ENCODE data around the gene OCA2.

OCA2 gene

GRCh38 chr15:28098766-28099554, at the start of gene OCA2:
TSS of gene OCA2 (minus strand) at chr15:28099315. CDS start at chr15:28081874, 17,441 bp downstream.
- TF ChIP-seq ZBTB7A (IDR thresholded peaks at IDR 0.05; ENCODE audit: low read depth) (peak; percentile 92), TCF12 (IDR thresholded peaks at IDR 0.05; ENCODE audit: low read depth) (no peak), MAX (IDR thresholded peaks at IDR 0.05) (peak; percentile 96), TAF1 (IDR thresholded peaks at IDR 0.05; ENCODE audit: low read depth) (0 out of 2 replicates have a peak, but pooled peaks have one; percentile 32), RAD21 (IDR thresholded peaks at IDR 0.05; ENCODE audit: low read depth) (no peak), USF1 (IDR thresholded peaks at IDR 0.05) (peak; percentile 27; the same call in 1 of the 2 replicates), REST (IDR thresholded peaks at IDR 0.05; ENCODE audit: low read depth) (no peak)

- TF ChIP-seq MAX (IDR thresholded peaks at IDR 0.05) (no peak), ZBTB7A (IDR thresholded peaks at IDR 0.05; ENCODE audit: low read depth) (no peak), RAD21 (IDR thresholded peaks at IDR 0.05; ENCODE audit: low read depth) (no peak), EGR1 (IDR thresholded peaks at IDR 0.05) (no peak), REST (IDR thresholded peaks at IDR 0.05; ENCODE audit: low read depth) (no peak), TEAD4 (IDR thresholded peaks at IDR 0.05) (no peak), FOXM1 (IDR thresholded peaks at IDR 0.05; ENCODE audit: borderline replicate concordance, low read depth) (no peak), YY1 (IDR thresholded peaks at IDR 0.05; ENCODE audit: low read depth) (no peak), TCF12 (IDR thresholded peaks at IDR 0.05; ENCODE audit: low read depth) (no peak), EP300 (IDR thresholded peaks at IDR 0.05; ENCODE audit: borderline replicate concordance) (no peak)
Measured at GRCh38 chr15:28147801-28148200, 48.7 kb upstream of the OCA2 start.

GRCh38 chr15:28140062-28140461, 40.9 kb upstream of the OCA2 start:
- TF ChIP-seq CEBPB (IDR thresholded peaks at IDR 0.05), result no peak
- TF ChIP-seq NFIC (IDR thresholded peaks at IDR 0.05), result no peak
- TF ChIP-seq RAD21 (IDR thresholded peaks at IDR 0.05; ENCODE audit: low read depth), result no peak
- TF ChIP-seq CREB1 (IDR thresholded peaks at IDR 0.05; ENCODE audit: low read depth), result no peak
- no peak for TF ChIP-seq TEAD4 (IDR thresholded peaks at IDR 0.05)
- no peak for TF ChIP-seq USF1 (IDR thresholded peaks at IDR 0.05)
- TF ChIP-seq EP300 (IDR thresholded peaks at IDR 0.05; ENCODE audit: borderline replicate concordance), result no peak
- no peak for TF ChIP-seq FOXM1 (IDR thresholded peaks at IDR 0.05; ENCODE audit: borderline replicate concordance, low read depth)
- no peak for TF ChIP-seq EGR1 (IDR thresholded peaks at IDR 0.05)
- TF ChIP-seq TAF1 (IDR thresholded peaks at IDR 0.05; ENCODE audit: low read depth), result no peak
- no peak for TF ChIP-seq ZBTB7A (IDR thresholded peaks at IDR 0.05; ENCODE audit: low read depth)

GRCh38 chr15:28133281-28133680, 34.2 kb upstream of the OCA2 start:
- TF ChIP-seq EGR1 (IDR thresholded peaks at IDR 0.05) (no peak), TAF1 (IDR thresholded peaks at IDR 0.05; ENCODE audit: low read depth) (no peak), EP300 (IDR thresholded peaks at IDR 0.05; ENCODE audit: borderline replicate concordance) (no peak), REST (IDR thresholded peaks at IDR 0.05; ENCODE audit: low read depth) (no peak), USF1 (IDR thresholded peaks at IDR 0.05) (no peak), MAX (IDR thresholded peaks at IDR 0.05) (no peak), CREB1 (IDR thresholded peaks at IDR 0.05; ENCODE audit: low read depth) (no peak), FOXM1 (IDR thresholded peaks at IDR 0.05; ENCODE audit: borderline replicate concordance, low read depth) (no peak), YY1 (IDR thresholded peaks at IDR 0.05; ENCODE audit: low read depth) (no peak), TEAD4 (IDR thresholded peaks at IDR 0.05) (no peak), CEBPB (IDR thresholded peaks at IDR 0.05) (no peak), ZBTB7A (IDR thresholded peaks at IDR 0.05; ENCODE audit: low read depth) (no peak), NFIC (IDR thresholded peaks at IDR 0.05) (no peak), RAD21 (IDR thresholded peaks at IDR 0.05; ENCODE audit: low read depth) (no peak), TCF12 (IDR thresholded peaks at IDR 0.05; ENCODE audit: low read depth) (no peak)
